Iris pigment epithelial cell (primary cell): Measurements from ENCODE around the gene FUT1.
A peak's percentile ranks its signal among the peaks of the same experiment; 100 is the strongest.
"Not testable (repeated sequence)": the region's sequence is repeated elsewhere in the genome, so short reads cannot be mapped to it uniquely, and the experiment has no call there.

Experiments used
- DNase-seq: peaks from one replicate; pipeline ENCODE4 v3.0.0-alpha.2; 2011; ENCODE audit warnings: low read depth

The FUT1 gene

GRCh38 chr19:48718106-48718505, 34.3 kb downstream of the FUT1 start:
- not testable (repeated sequence) for DNase-seq

GRCh38 chr19:48716562-48717291, 35.7 kb downstream of the FUT1 start:
- no peak for DNase-seq

- no peak for DNase-seq
Measured at GRCh38 chr19:48715681-48716171, 36.7 kb downstream of the FUT1 start.

GRCh38 chr19:48714759-48715675, 37.4 kb downstream of the FUT1 start:
- no peak for DNase-seq

- peak; percentile 100 for DNase-seq
Measured at GRCh38 chr19:48713864-48714755, 38.3 kb downstream of the FUT1 start.

- peak; percentile 51 for DNase-seq
Measured at GRCh38 chr19:48713041-48713863, 39.2 kb downstream of the FUT1 start.

GRCh38 chr19:48711106-48711662, 41.3 kb downstream of the FUT1 start:
- DNase-seq: no peak

GRCh38 chr19:48708471-48708870, 44.0 kb downstream of the FUT1 start:
- DNase-seq: no peak

- DNase-seq: no peak
Measured at GRCh38 chr19:48705431-48705830, 47.0 kb downstream of the FUT1 start.

GRCh38 chr19:48703316-48703715, 49.1 kb downstream of the FUT1 start:
- no peak for DNase-seq

GRCh38 chr19:48702701-48703100, 49.7 kb downstream of the FUT1 start:
- DNase-seq: no peak

GRCh38 chr19:48698046-48698445, 54.4 kb downstream of the FUT1 start:
- peak; percentile 76 for DNase-seq
